Body of pancreas (tissue), 4 donors: ENCODE measurements around the gene TNK1.

Experiments
- POLR2A ChIP-seq, 3 donors: fragments of 450-650 bp; IDR thresholded peaks; one replicate each; pipeline ENCODE4 v1.6.1; 2016; ENCODE audit warnings: antibody characterized with exemption in 3 of 3, mild to moderate bottlenecking in 2 of 3
- TF ChIP-seq, protein P1 (sequence below), 7 experiments: fragments of 450-650 bp in 4 of 7; fragments of 200-600 bp in 3 of 7; sonication (generic) in 3 of 7; IDR thresholded peaks; one replicate each; pipeline ENCODE4 v1.5.1; 2016 to 2019; ENCODE audit warnings: antibody characterized with exemption in 7 of 7

GRCh38 chr17:7407485-7408251, 26.8 kb downstream of the TNK1 start, which contains the start of gene NLGN2:
- TF ChIP-seq, protein P1, sequence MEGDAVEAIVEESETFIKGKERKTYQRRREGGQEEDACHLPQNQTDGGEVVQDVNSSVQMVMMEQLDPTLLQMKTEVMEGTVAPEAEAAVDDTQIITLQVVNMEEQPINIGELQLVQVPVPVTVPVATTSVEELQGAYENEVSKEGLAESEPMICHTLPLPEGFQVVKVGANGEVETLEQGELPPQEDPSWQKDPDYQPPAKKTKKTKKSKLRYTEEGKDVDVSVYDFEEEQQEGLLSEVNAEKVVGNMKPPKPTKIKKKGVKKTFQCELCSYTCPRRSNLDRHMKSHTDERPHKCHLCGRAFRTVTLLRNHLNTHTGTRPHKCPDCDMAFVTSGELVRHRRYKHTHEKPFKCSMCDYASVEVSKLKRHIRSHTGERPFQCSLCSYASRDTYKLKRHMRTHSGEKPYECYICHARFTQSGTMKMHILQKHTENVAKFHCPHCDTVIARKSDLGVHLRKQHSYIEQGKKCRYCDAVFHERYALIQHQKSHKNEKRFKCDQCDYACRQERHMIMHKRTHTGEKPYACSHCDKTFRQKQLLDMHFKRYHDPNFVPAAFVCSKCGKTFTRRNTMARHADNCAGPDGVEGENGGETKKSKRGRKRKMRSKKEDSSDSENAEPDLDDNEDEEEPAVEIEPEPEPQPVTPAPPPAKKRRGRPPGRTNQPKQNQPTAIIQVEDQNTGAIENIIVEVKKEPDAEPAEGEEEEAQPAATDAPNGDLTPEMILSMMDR (IDR thresholded peaks at IDR 0.05): no peak
- TF ChIP-seq POLR2A (IDR thresholded peaks at IDR 0.05): no peak
